PFSK-1 (cell line): Measurements from ENCODE around the gene DPCD.

Source experiments
- FOXP2 ChIP-seq: optimal IDR thresholded peaks from 2 replicates; pipeline ENCODE3; 2011; ENCODE audit warnings: borderline replicate concordance, control low read depth, inconsistent platforms; ENCODE audit not compliant: insufficient read depth; ENCODE audit errors: extremely low read length, extremely low read depth
- POLR2AphosphoS5 ChIP-seq: IDR thresholded peaks from 2 replicates; pipeline ENCODE4 v1.6.1; 2012; ENCODE audit warnings: low read depth, mild to moderate bottlenecking, control low read depth, low read length, moderate library complexity

DNA sequence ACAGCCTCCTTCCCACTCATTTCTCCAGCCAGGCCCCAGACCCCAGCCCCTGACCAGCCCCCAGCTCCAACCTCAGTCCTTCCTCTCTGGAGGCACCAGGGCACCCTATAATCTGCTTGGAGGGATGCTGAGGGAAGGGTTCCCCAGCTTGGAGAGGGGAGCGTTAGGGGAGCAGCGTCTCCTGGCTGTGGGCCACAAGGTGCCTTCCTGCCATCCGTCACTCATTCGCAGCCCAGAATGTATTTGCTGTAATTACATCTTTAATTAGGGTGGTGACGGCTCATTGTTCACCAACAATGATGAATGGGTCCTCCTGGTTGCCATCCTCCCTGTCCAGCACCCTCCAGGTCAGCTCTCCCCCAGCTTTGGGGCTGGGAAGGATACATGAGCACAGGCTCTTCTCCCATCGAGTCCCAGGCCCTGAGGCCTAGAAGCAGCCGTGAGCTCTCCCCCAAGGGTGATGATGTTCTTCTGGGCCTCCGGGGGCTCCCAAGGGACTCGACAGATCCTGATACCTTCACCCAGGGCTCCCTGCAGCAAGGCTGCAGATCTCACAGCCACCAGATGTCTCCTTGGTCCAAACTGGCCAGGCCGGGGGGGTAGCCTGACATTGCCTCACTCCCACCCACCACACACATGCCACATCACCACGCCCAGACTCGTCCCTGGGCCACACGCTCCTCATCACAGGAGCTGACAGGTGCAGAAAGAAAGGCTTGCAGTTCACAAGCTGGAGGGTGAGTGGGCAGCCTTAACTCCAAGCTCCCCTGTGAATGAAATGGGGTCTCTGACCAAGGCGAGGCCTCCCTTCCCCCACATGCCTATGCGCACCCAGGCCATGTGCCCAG lies 26.8 kb upstream of the DPCD start:
- TF ChIP-seq POLR2AphosphoS5 (no peak), FOXP2 (no peak)
